GM21423 (cell line): ENCODE data around the gene ANO4.

Experiments used
- ATAC-seq: cut with Tn5 transposase; IDR thresholded peaks from one replicate; pipeline ENCODE4 v1.9.1; 2021; ENCODE audit warnings: mild to moderate bottlenecking, moderate library complexity; ENCODE audit not compliant: unreplicated experiment

ANO4 gene

DNA sequence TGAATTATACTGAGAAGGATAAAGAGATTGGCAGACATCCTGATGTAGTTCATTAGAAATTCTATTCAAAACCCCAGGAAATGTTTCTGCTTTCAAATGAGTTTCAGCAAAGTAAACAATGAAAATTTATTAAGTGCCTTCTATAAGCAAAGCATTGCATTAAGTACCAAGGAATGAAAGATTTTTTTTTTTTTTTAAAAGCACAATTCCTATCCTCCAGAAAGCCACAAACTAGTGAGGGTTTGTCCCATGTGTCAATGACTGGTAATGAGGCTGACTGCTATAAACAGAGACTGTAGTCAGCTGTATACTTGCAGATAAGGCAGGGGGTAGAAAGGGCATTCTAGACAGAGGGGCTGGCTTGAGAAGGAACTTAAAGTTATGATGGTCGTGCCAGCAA, 6.7 kb downstream of the ANO4 start:
- no peak for ATAC-seq

GRCh38 chr12:100808777-100809176, 14.2 kb downstream of the ANO4 start:
- no peak for ATAC-seq

GRCh38 chr12:100820314-100820713, 25.7 kb downstream of the ANO4 start:
- no peak for ATAC-seq

GRCh38 chr12:100823963-100824362, 29.4 kb downstream of the ANO4 start:
- ATAC-seq: no peak

- ATAC-seq: no peak
These were observed 29.9 kb downstream of the ANO4 start for GRCh38 chr12:100824476-100824875.

GRCh38 chr12:100826323-100826722, 31.7 kb downstream of the ANO4 start:
- ATAC-seq: no peak

DNA sequence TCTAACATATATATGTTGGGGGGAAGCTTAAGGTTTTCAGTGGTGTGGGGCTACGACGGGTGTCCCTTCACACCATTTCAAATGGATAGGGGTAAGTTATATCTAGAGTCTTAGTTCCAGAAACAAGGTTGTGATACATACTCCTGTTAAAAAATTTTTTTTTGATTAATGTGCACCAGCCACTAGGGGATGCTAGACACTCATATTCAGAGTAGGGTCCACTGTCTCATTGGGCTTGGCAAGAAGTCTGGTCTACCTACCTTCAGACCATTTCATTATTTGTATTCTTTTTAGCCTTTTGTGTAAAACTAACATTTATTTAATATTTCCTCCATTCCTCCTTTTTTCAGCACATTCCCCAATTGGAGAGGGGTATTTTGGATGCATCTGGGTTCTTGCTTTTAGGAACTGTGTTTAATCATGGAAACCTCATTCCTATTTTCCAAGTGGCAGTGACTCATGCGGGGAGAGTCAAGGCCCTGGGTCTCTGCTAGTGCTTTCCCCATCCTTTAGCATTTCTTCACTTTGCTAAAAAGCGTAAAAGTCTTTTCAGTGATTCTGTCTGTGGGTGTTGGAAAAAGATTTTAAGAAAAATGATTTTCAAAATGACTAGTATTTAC, 33.4 kb downstream of the ANO4 start:
- no peak for ATAC-seq

GRCh38 chr12:100830003-100830795, 35.6 kb downstream of the ANO4 start:
- ATAC-seq: no peak

DNA sequence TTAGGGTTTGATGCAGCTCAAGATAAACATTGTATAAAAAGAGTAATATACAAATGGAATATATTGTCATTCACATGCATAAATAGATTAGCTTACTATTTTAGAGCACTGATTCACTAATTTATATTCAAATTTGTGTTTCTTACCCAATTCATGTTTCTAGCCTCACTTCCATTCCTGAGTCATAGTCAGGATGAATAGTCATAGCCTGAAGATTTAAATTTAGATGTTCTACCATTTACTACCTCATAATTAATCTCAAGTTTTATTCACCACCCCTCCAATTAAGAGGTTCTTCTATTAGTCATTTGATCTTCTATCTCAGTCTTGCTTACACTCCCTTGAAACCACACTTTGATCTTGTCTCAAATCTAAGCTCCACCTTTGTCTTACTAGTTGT, 38.7 kb downstream of the ANO4 start:
- no peak for ATAC-seq

GRCh38 chr12:100840748-100841147, 46.2 kb downstream of the ANO4 start:
- ATAC-seq: no peak

DNA sequence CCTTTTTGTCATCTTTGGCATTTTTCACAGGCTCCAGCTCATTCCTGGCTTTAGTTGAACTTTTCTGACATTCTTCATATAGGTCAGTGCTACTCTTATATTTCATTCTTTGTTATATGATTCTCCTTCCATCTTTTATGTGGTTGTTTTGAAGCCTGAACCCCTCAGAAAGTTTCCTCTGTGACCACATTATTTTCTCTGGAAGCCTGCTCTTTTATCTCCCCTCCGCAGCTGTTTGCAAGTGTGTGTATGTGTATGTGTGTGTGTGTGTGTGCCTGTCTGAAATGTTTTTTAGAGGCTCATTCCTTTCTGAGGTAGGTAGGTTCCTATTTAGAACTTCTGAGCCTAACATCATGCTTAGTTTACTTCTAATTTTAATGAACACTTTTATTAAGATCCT, 47.6 kb downstream of the ANO4 start:
- no peak for ATAC-seq

GRCh38 chr12:100843061-100843460, 48.5 kb downstream of the ANO4 start:
- no peak for ATAC-seq

GRCh38 chr12:100845095-100845494, 50.5 kb downstream of the ANO4 start:
- no peak for ATAC-seq

DNA sequence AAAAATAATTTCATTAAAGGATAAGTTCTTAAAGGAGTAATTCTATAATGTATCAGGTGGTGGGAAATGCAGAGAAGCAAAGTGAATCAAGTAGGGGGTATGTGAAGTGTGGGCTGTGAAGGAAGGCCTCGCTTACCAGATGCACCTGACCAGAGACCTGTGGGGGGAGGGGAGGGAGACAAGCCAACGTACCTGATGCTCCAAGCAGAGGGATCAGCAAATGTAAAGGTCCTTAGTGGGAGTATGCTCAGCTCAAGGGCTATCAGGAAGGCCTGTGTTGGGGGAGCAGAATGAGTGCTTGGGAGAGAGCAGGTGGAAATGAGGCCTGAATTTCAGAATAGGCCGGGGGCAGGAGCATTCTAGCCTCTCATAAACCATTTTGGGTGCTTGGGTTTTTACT, 57.1 kb downstream of the ANO4 start:
- ATAC-seq: no peak

GRCh38 chr12:100857418-100857817, 62.8 kb downstream of the ANO4 start:
- ATAC-seq: no peak

- ATAC-seq: no peak
These were observed 63.4 kb downstream of the ANO4 start for GRCh38 chr12:100857971-100858370.

- ATAC-seq: no peak
These were observed 64.1 kb downstream of the ANO4 start for GRCh38 chr12:100858656-100859055.

DNA sequence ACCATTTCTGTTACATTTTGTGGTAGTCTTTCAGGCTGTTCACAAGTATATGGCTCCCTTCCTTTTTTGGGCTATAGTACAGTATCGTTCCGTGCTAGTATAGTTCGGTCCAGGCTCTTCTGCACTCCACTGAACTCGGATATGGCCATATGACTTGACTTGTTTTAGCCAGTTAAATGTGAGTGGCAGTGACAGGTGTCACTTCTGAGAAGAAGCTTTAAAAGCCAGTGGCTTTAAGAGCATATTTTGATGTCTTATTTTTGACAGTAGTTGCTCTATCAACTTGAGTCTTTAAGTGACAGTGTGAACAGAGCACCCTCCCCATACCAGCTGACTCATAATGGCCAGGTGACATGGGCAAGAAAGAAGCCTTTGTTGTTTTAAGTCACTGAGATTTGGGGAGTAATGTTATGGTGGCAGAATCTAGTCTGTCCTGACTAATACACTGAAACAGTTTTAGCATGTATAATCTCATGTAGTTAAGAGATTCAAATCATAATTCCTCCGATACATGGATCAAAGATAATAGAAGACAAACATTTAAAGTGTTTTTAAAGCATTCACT, 64.6 kb downstream of the ANO4 start:
- no peak for ATAC-seq

- ATAC-seq: no peak
These were observed 66.0 kb downstream of the ANO4 start for GRCh38 chr12:100860611-100861010.

DNA sequence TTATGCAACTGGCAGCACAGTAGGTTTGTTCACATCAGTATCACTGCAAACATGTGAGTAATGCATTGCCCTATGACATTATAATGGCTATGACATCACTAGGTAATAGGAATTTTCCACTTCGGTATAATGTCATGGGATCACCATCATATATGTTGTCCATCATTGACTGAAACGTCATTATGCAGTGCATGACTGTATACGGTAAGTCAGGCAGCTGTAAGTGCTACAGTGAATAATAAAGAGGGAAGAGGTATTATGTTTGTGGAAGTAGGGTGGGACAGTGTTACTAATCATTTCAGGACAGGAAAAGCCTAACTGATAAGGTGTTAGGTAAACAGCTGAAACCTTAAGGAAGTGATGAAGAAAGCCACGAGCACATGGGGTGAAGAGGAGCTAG, 68.1 kb downstream of the ANO4 start:
- no peak for ATAC-seq

DNA sequence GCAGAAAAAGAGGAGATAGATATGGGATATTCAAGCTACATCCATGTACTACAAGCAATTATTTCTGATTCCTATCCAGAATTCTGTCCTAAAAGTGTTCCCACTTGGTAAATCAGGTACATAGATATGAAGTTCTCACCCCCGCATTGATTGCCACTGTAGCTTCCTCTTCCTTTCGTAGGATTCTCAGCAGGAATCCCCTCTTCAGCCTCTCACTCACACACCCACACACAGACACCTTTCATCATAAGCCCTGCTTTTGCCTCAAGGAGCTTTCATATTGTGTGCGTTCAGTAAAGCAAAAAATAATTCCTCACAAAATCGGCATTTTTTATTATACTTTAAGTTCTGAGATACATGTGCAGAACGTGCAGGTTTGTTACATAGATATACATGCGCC, 69.8 kb downstream of the ANO4 start:
- no peak for ATAC-seq

DNA sequence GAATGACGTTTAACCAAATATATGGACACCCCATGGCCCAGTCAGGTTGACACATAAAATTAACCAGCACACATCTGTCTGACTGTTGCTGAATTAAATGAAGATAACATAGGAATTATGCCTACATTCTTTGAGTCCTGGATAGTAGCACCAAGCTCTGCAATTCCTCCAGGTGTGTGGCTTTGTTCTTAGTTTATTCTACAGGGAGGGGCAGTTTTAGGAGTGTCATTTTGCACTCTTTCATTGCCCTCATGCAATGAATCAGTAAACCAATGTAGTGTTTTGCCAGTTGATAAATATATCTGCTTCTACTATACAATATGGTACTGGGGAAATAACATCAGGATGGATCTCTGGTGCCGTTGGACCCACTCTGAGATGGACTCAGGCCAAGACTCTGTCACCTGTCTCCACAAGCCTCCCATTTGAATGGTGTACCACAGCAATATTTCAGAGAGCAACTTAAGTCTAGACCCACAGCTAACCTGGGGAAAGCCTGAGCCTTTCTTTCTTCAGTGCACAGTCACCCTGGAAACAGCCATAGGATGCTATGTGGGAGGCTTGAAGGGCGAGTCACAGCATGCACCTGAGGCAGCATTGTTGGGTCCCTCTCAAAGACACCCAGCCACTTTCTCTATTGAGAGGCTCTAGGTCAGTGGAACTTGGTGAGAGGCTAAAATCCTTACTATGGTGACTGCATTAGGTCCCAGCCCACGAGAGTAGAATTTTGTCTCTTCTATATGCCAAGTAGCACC, 73.2 kb downstream of the ANO4 start:
- ATAC-seq: no peak
